HEK293 (cell line): ENCODE measurements around the gene ZNF444.
"Not testable (repeated sequence)": the region's sequence is repeated elsewhere in the genome, so short reads cannot be mapped to it uniquely, and the experiment has no call there.

ENCODE experiments used
- CTCF ChIA-PET: fragments of 350-600 bp; formaldehyde crosslinking; extraction: SDS; loops from one replicate; lab custom pipeline; 2021; ENCODE audit warnings: antibody characterized with exemption; lab: Yijun Ruan, JAX
- POLR2A ChIA-PET: fragments of 300-600 bp; formaldehyde crosslinking; extraction: SDS; loops from one replicate; lab custom pipeline; 2020; ENCODE audit warnings: antibody characterized with exemption, inconsistent platforms; lab: Yijun Ruan, JAX
- H3K27ac ChIP-seq: fragments of 200-500 bp; sonication (Bioruptor generic); 2 replicates; pipeline ENCODE4 v1.5.1; 2014; ENCODE audit warnings: low read depth, low read length, control low read depth, inconsistent platforms; ENCODE audit errors: extremely low read depth
- H3K36me3 ChIP-seq, 2 experiments: fragments of 200-500 bp in 1 of 2; sonication (Bioruptor generic) in 1 of 2; 1 replicate in 1 of 2; 2 replicates in 1 of 2; pipeline ENCODE4 v1.5.1; 2014 to 2017; ENCODE audit warnings: inconsistent platforms in 2 of 2, low read length in 2 of 2; ENCODE audit not compliant: control insufficient read depth in 2 of 2, insufficient read depth in 1 of 2
- H3K4me1 ChIP-seq: fragments of 200-500 bp; sonication (Bioruptor generic); 2 replicates; pipeline ENCODE4 v1.5.1; 2014; ENCODE audit warnings: mild to moderate bottlenecking, low read length, inconsistent platforms; ENCODE audit not compliant: control insufficient read depth, insufficient read depth
- H3K4me3 ChIP-seq: 2 replicates; pipeline ENCODE4 v1.5.1; 2011; ENCODE audit warnings: low read depth, mild to moderate bottlenecking, control low read depth, low read length, moderate library complexity
- H3K9me3 ChIP-seq: fragments of 200-500 bp; sonication (Bioruptor generic); 2 replicates; pipeline ENCODE4 v1.5.1; 2014; ENCODE audit warnings: low read depth, low read length, inconsistent platforms; ENCODE audit not compliant: control insufficient read depth, insufficient read depth
- CTCF ChIP-seq: fragments of 450-650 bp; formaldehyde crosslinking; IDR thresholded peaks from 2 replicates; pipeline ENCODE4 v1.5.1; 2016; ENCODE audit warnings: missing biosample characterization, missing genetic modification characterization
- SCRT2 ChIP-seq: fragments of 450-650 bp; formaldehyde crosslinking; IDR thresholded peaks from 2 replicates; pipeline ENCODE4 v1.5.1; 2016; ENCODE audit warnings: missing biosample characterization, missing genetic modification characterization
- YY2 ChIP-seq: fragments of 450-650 bp; formaldehyde crosslinking; IDR thresholded peaks from 2 replicates; pipeline ENCODE4 v1.5.1; 2016; ENCODE audit warnings: missing biosample characterization, missing genetic modification characterization
- ZBTB44 ChIP-seq: fragments of 450-650 bp; IDR thresholded peaks from 2 replicates; pipeline ENCODE4 v1.5.1; 2018; ENCODE audit warnings: missing biosample characterization, mild to moderate bottlenecking, missing genetic modification characterization
- ZNF18 ChIP-seq: fragments of 450-650 bp; formaldehyde crosslinking; IDR thresholded peaks from 2 replicates; pipeline ENCODE4 v1.5.1; 2016; ENCODE audit warnings: missing biosample characterization, missing genetic modification characterization
- ZNF202 ChIP-seq: fragments of 450-650 bp; formaldehyde crosslinking; IDR thresholded peaks from 2 replicates; pipeline ENCODE4 v1.5.1; 2016; ENCODE audit warnings: missing biosample characterization, missing genetic modification characterization, borderline replicate concordance
- ZNF274 ChIP-seq, 2 experiments: fragments of 200-500 bp in 1 of 2; fragments of 450-650 bp in 1 of 2; sonication (Bioruptor generic) in 1 of 2; formaldehyde crosslinking in 1 of 2; IDR thresholded peaks; 2 replicates each; pipeline versions ENCODE4 v1.5.1 to v1.6.1; 2014 to 2016; ENCODE audit warnings: borderline replicate concordance in 1 of 2, inconsistent platforms in 1 of 2, low read length in 1 of 2, missing biosample characterization in 1 of 2, missing genetic modification characterization in 1 of 2
- ZNF433 ChIP-seq: fragments of 450-650 bp; formaldehyde crosslinking; IDR thresholded peaks from 2 replicates; pipeline ENCODE4 v1.5.1; 2016; ENCODE audit warnings: missing biosample characterization, missing genetic modification characterization, low read depth
- ZNF513 ChIP-seq: fragments of 450-650 bp; IDR thresholded peaks from 2 replicates; pipeline ENCODE4 v1.5.1; 2018; ENCODE audit warnings: missing biosample characterization, missing genetic modification characterization
- ZNF610 ChIP-seq: fragments of 450-650 bp; formaldehyde crosslinking; IDR thresholded peaks from 2 replicates; pipeline ENCODE4 v1.5.1; 2016; ENCODE audit warnings: missing biosample characterization, missing genetic modification characterization, borderline replicate concordance
- ZNF677 ChIP-seq: fragments of 450-650 bp; IDR thresholded peaks from 2 replicates; pipeline ENCODE4 v1.5.0; 2018; ENCODE audit warnings: missing biosample characterization, mild to moderate bottlenecking, missing genetic modification characterization, moderate library complexity
- ZNF701 ChIP-seq: fragments of 450-650 bp; formaldehyde crosslinking; IDR thresholded peaks from 2 replicates; pipeline ENCODE4 v1.5.1; 2016; ENCODE audit warnings: missing biosample characterization, missing genetic modification characterization
- ZNF76 ChIP-seq: fragments of 450-650 bp; formaldehyde crosslinking; IDR thresholded peaks from 2 replicates; pipeline ENCODE4; 2016; ENCODE audit warnings: low read depth, missing biosample characterization, missing genetic modification characterization, borderline replicate concordance
- ZNF837 ChIP-seq: fragments of 450-650 bp; formaldehyde crosslinking; IDR thresholded peaks from 2 replicates; pipeline ENCODE4 v1.5.1; 2016; ENCODE audit warnings: missing biosample characterization, missing genetic modification characterization

ZNF444 gene

GRCh38 chr19:56209091-56209490 lies 68.0 kb downstream of the ZNF444 start:
- Histone ChIP-seq H3K27ac (no peak overlapping the region), H3K36me3 (no peaks in the 10 kb centered on the region), H3K9me3 (no peaks in the 10 kb centered on the region), H3K4me1 (no peaks in the 10 kb centered on the region), H3K4me3 (no peak overlapping the region)
- ChIA-PET POLR2A (no interaction called here), CTCF (no interaction called here)
- TF ChIP-seq CTCF (tag by site-specific recombination) (no peak), ZNF701 (tag by site-specific recombination) (no peak), ZNF433 (tag by site-specific recombination) (no peak), SCRT2 (no peak), ZNF513 (tag by site-specific recombination) (no peak), ZBTB44 (tag by site-specific recombination) (no peak), ZNF677 (tag by site-specific recombination) (no peak), ZNF76 (tag by site-specific recombination) (no peak), ZNF202 (tag by site-specific recombination) (no peak), ZNF274 (IDR thresholded peaks at IDR 0.05; ENCODE audit: low read length) (no peak), ZNF274 (tag by site-specific recombination; IDR thresholded peaks at IDR 0.05; ENCODE audit: borderline replicate concordance) (no peak), ZNF610 (tag by site-specific recombination) (no peak), ZNF837 (tag by site-specific recombination) (no peak), YY2 (tag by site-specific recombination) (no peak), ZNF18 (tag by site-specific recombination) (no peak)

GRCh38 chr19:56210036-56210435 lies 68.9 kb downstream of the ZNF444 start:
- H3K27ac ChIP-seq, H3K4me3 ChIP-seq, H3K36me3 ChIP-seq, H3K9me3 ChIP-seq, POLR2A ChIA-PET, H3K4me1 ChIP-seq: not testable (repeated sequence)
- CTCF ChIA-PET, result interaction anchor here (0.9 kb wide), 1 partner anchor 12 kb away, joined by 3 read pairs; no protein-coding TSS in a partner anchor
